GM19468 (cell line): ENCODE data around the gene PPRC1.
"Not testable (repeated sequence)": the region's sequence is repeated elsewhere in the genome, so short reads cannot be mapped to it uniquely, and the experiment has no call there.

Source experiments
- ATAC-seq: cut with Tn5 transposase; IDR thresholded peaks from one replicate; pipeline ENCODE4 v1.9.1; 2021; ENCODE audit warnings: mild to moderate bottlenecking, moderate library complexity, moderate number of reproducible peaks; ENCODE audit not compliant: unreplicated experiment; ENCODE audit errors: extremely low read depth

PPRC1 gene

DNA sequence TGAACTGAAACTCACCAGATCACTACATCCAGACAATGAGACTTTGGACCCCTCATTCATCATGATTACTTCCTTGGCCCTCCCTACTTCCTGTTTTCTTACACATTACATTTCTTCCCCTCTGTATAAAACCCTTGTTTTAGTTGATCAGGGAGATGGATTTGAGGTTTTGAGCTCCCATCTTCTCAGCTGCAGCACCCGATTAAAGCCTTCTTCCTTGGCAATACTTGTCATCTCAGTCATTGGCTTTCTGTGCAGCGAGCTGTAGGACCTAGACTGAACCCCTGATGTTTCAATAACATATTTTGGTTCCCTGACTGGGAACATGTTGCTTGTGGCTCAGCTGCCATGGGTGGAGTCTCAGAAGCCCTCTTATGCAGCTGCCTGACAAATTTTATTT is 52.4 kb downstream of the PPRC1 start:
- ATAC-seq, result no peak

DNA sequence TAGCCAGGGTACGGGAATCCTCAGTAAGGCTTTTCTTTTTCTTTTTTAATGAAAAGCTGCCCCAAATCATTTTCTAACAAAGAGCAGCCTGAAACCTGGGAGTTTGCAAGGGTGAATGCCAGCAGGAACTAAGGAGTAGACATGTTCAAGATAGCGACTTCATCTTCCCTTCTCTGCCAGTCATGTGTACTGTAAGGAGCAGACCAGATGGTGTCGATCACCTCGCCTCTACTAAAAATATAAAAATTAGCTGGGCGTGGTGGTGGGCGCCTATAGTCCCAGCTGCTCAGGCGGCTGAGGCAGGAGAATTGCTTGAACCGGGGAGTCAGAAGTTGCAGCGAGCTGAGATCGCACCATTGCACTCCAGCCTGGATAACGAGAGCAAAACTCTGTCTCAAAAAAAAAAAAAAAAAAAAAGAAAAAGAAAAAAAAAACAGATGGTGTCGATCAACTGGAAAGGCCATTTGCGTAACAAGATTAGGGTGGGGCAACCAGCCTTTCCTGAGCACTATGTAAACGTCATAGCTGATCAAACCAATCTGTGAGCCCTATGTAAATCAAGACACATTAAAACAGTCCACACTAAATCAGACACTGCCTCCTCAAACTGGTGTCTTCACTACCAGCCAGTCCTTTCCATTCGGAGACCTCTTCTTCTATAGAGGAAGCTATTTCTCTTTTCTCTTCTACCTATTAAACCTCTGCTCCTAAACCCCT is 53.1 kb downstream of the PPRC1 start:
- ATAC-seq, result no peak

DNA sequence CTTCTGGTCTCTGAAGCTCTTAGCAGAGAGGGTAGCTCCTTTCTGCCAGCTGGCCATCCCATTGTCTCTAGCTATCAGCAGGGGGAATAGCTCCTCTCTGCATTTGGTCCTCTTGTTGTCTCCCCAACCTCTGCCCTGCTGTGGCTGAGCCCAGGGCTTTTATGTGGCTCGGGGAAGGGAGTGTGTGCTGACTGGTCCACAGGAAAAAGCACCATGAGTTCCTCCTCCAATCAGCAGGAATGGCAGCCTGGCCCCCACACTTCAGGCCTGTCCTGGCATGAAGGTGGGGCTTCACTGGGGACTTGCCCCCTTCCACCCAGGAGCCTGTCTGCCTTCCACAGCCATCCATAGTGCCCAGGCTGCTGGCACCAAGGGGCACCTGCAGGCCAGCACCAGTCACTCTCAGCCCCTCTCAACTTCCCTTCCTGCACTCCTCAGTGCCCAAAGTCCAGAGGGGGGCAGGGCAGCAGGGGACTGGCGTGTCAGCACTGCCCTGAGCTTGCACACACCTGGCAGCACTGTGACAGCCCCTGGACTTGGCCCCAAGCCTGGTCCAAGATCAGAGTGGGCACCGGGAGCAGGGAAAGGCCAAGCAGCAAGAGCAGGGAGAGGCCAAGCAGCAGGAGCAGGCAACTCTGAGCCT is 55.6 kb downstream of the PPRC1 start:
- no peak for ATAC-seq

DNA sequence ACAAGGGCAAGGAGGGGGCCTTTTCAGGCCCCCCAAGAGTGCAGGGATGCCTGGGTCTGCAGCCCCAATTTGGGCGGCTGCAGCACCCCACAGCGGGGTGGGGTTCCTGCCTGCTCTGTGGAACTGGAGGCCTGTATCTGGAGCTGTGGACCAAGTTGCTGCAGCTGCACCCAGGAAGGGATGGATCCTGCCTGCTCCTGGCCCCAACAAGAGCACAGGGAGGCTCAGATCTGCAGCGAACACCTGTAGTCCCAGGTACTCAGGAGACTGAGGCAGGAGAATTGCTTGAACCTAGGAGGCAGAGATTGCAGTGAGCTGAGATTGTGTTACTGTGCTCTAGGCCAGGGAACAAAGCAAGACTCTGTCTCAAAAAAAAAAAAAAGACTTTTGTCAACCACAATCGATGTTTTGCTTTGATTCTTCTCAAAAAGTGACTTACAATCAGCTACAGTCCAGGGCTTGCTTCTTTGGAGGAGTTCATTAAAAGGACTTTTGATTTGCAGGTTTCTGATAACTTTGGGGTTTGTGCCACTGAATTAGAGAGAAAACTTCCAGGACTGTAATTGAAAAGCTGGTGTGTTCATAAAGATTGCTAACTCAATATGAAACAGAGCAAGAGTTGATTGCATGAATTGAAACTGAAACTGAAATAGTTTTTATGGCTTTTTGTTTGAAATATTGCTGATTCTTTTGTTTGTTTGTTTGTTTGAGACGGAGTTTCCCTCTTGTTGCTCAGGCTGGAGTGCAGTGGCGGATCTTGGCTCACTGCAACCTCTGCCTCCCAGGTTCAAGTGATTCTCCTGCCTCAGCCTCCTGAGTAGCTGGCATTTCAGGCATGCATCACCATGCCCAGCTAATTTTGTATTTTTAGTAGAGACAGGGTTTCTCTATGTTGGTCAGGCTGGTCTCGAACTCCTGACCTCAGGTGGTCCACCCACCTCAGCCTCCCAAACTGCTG is 56.4 kb downstream of the PPRC1 start:
- not testable (repeated sequence) for ATAC-seq

DNA sequence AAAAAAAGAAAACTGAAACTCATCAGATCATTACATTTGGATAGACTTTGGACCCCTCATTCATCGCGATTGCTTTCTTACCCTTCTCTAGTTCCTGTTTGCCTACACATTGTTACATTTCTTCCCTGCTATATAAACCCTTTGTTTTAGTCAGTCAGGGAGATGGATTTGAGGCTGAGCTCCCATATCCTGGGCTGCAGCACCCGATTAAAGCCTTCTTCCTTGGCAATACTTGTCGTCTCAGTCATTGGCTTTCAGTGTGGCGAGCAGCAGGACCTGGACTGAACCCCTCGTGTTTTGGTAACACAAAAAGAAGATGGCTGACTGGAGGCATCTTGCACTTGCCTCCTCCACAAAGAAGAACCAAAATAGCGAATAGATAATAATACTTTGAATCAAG is 59.1 kb downstream of the PPRC1 start:
- ATAC-seq, result no peak

DNA sequence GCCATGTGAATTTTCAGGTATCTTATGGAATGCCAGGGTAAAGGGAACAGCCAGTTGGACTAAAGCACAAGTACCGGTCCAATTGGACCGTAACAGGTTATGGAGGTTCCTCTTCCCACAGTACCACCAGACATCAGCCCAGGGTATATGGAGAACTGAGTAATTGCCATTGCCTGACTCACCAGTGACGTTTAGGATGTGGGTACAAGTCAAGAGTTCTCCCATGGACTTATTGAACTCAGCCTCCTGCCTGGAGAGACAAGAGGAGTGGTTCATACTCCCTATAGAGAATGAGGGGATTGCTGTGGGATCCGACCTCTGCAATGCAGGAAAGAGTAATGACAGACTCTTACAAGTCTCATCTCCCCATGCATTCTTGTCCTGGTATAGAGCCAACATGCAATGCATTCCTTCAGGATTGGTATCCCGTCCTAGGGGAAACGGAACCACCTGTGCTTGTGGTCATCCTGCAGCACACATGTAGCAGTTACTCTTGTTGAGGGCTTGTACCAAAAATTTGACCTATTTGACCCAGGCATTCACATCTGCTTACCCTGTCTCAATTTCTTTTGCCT is 62.5 kb downstream of the PPRC1 start:
- ATAC-seq, result no peak

DNA sequence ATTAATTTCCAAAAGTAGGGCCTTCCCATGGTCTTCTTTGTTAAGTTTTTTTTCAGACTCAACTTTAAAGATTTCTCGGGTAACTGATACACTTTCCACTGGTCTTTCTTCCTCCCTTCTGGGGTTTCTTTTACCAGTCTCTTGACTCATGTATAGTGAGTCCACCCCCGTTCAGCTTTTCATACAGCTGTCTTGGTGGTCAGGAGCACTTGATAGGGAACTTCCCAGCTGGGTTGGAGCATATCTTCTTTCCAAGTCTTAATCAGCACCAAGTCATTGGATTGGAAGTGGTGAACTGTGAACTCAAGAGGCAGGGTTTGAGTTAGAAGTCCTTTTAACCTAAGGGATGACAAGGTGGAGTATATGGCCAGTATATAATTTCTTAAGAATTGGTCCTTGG is 64.1 kb downstream of the PPRC1 start:
- ATAC-seq, result no peak

DNA sequence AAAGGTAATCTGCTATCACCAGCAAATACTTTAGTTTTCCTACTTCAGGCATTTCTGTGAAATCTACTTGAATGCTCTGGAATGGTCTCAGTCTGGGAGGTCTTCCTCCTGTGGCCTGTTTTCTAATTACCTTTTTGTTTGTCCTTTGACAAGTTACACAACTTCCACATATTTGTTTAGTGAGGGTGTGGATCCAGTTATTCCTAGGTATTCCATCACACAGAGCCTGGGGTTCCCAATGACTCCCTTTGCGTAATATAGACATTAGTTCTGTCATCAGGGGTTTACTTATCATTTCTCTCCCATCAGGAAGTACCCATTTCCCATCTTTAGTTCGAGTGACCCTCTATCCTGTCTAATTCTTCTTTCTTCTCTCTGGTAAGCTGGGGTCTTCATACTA is 65.2 kb downstream of the PPRC1 start:
- no peak for ATAC-seq
